ENCODE data around the gene ARHGAP22.

DNA sequence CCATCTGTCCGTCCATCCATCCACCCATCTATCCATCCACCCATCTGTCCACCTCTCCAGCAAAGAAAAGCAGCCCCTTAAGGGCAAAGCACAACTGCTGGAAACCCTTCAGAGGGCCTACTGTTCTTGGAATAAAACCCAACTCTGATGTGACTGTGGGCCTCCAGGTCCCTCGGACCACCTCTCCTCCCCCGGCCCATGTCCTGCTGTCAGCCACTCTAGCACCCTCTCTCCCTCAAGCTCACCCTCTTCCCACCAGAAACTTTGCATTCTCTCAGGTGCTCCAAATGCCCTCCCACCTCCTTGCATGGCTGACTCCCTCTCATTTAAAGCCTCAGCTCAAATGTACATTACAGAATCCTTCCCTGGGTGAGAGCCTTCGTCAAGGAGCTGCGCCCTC lies 110.3 kb downstream of the ARHGAP22 start:
- TF ChIP-seq CTCF (IDR thresholded peaks at IDR 0.05; ENCODE audit: insufficient read depth, low read length) (no peak), POLR2AphosphoS5 (IDR thresholded peaks at IDR 0.05; ENCODE audit: low read depth) (no peak), GABPA (IDR thresholded peaks at IDR 0.05; ENCODE audit: low read depth) (no peak)
- TF ChIP-seq, protein P1, sequence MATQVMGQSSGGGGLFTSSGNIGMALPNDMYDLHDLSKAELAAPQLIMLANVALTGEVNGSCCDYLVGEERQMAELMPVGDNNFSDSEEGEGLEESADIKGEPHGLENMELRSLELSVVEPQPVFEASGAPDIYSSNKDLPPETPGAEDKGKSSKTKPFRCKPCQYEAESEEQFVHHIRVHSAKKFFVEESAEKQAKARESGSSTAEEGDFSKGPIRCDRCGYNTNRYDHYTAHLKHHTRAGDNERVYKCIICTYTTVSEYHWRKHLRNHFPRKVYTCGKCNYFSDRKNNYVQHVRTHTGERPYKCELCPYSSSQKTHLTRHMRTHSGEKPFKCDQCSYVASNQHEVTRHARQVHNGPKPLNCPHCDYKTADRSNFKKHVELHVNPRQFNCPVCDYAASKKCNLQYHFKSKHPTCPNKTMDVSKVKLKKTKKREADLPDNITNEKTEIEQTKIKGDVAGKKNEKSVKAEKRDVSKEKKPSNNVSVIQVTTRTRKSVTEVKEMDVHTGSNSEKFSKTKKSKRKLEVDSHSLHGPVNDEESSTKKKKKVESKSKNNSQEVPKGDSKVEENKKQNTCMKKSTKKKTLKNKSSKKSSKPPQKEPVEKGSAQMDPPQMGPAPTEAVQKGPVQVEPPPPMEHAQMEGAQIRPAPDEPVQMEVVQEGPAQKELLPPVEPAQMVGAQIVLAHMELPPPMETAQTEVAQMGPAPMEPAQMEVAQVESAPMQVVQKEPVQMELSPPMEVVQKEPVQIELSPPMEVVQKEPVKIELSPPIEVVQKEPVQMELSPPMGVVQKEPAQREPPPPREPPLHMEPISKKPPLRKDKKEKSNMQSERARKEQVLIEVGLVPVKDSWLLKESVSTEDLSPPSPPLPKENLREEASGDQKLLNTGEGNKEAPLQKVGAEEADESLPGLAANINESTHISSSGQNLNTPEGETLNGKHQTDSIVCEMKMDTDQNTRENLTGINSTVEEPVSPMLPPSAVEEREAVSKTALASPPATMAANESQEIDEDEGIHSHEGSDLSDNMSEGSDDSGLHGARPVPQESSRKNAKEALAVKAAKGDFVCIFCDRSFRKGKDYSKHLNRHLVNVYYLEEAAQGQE (IDR thresholded peaks at IDR 0.05; ENCODE audit: insufficient replicate concordance, low read depth): no peak
